SK-N-SH treated with all-trans-retinoic acid at 6 μM for 48 hours (cell line): ENCODE measurements around the gene STRBP.

Source experiments
- BACH2 ChIP-seq: fragments of 250-450 bp; sonication (Bioruptor Pico); IDR thresholded peaks from 2 replicates; pipeline ENCODE4 v1.9.0; 2021; ENCODE audit warnings: mild to moderate bottlenecking, borderline replicate concordance
- ISL1 ChIP-seq: fragments of 250-450 bp; sonication (Bioruptor Pico); IDR thresholded peaks from 2 replicates; pipeline ENCODE4 v2.1.2; 2022; ENCODE audit warnings: mild to moderate bottlenecking, moderate library complexity
- OSR1 ChIP-seq: fragments of 250-450 bp; sonication (Bioruptor Pico); IDR thresholded peaks from 2 replicates; pipeline ENCODE4 v1.8.0; 2022; ENCODE audit warnings: moderate library complexity, mild to moderate bottlenecking, inconsistent platforms
- PATZ1 ChIP-seq: fragments of 250-450 bp; sonication (Bioruptor Pico); IDR thresholded peaks from 2 replicates; pipeline ENCODE4 v1.8.0; 2020; ENCODE audit warnings: mild to moderate bottlenecking, moderate library complexity, borderline replicate concordance
- POU6F1 ChIP-seq: fragments of 250-450 bp; sonication (Bioruptor Pico); IDR thresholded peaks from 2 replicates; pipeline ENCODE4 v1.8.0; 2021; ENCODE audit warnings: low read depth, mild to moderate bottlenecking, moderate library complexity, borderline replicate concordance
- PPARA ChIP-seq: fragments of 250-450 bp; sonication (Bioruptor Pico); IDR thresholded peaks from 2 replicates; pipeline ENCODE4 v1.5.0; 2020; ENCODE audit warnings: mild to moderate bottlenecking, borderline replicate concordance
- TSHZ2 ChIP-seq: fragments of 250-450 bp; sonication (Bioruptor Pico); IDR thresholded peaks from 2 replicates; pipeline ENCODE4 v1.5.0; 2020; ENCODE audit warnings: mild to moderate bottlenecking, moderate library complexity
- ZFP3 ChIP-seq: fragments of 250-450 bp; sonication (Bioruptor Pico); IDR thresholded peaks from 2 replicates; pipeline ENCODE4 v1.5.0; 2020; ENCODE audit warnings: mild to moderate bottlenecking, moderate library complexity

GRCh38 chr9:123206065-123206464 is 62.3 kb downstream of the STRBP start:
- TF ChIP-seq POU6F1 (CRISPR knock-in tag) (no peak), ISL1 (CRISPR knock-in tag) (no peak), PATZ1 (CRISPR knock-in tag) (no peak), PPARA (CRISPR knock-in tag) (no peak), ZFP3 (CRISPR knock-in tag) (no peak), TSHZ2 (CRISPR knock-in tag) (no peak), BACH2 (CRISPR knock-in tag) (no peak), OSR1 (CRISPR knock-in tag) (no peak)
